HepG2 (cell line): ENCODE results near the gene MGARP. TPM values are rescaled to one million over a fixed set of nuclear protein-coding genes. Genes with fewer than 3 reads are reported as not detected.
A peak's percentile ranks its signal among the peaks of the same experiment; 100 is the strongest.

Source experiments
- ARID4A ChIP-seq: sonication (generic); formaldehyde crosslinking; IDR thresholded peaks from 2 replicates; pipeline ENCODE4 v1.5.0; 2020; ENCODE audit warnings: mild to moderate bottlenecking, missing genetic modification reagents, borderline replicate concordance
- ATF3 ChIP-seq: sonication (generic); formaldehyde crosslinking; IDR thresholded peaks from 2 replicates; pipeline ENCODE4 v1.4.0; 2020; ENCODE audit warnings: missing genetic modification reagents
- CBFB ChIP-seq: sonication (generic); formaldehyde crosslinking; IDR thresholded peaks from 2 replicates; pipeline ENCODE4 v1.4.0; 2020; ENCODE audit warnings: missing genetic modification reagents
- DNMT3B ChIP-seq: conservative IDR thresholded peaks from 2 replicates; pipeline ENCODE4 v1.6.1; 2016; ENCODE audit warnings: missing biosample characterization, control low read depth
- ELF1 ChIP-seq: sonication (generic); formaldehyde crosslinking; IDR thresholded peaks from 2 replicates; pipeline ENCODE4 v1.4.0; 2020; ENCODE audit warnings: missing genetic modification reagents
- FOXA3 ChIP-seq: IDR thresholded peaks from 2 replicates; pipeline ENCODE4 v1.6.1; 2016; ENCODE audit warnings: missing genetic modification reagents, missing compliant biosample characterization
- HDAC2 ChIP-seq: sonication (generic); formaldehyde crosslinking; IDR thresholded peaks from 2 replicates; pipeline ENCODE4 v1.4.0; 2020; ENCODE audit warnings: missing genetic modification reagents
- KLF6 ChIP-seq: IDR thresholded peaks from 2 replicates; pipeline ENCODE4 v1.8.0; 2016; ENCODE audit warnings: missing biosample characterization, missing genetic modification reagents
- MED13 ChIP-seq: sonication (generic); formaldehyde crosslinking; IDR thresholded peaks from 2 replicates; pipeline ENCODE4 v1.5.0; 2020; ENCODE audit warnings: missing genetic modification reagents
- MIXL1 ChIP-seq: IDR thresholded peaks from 2 replicates; pipeline ENCODE4 v1.6.1; 2016
- NFYC ChIP-seq: IDR thresholded peaks from 2 replicates; pipeline ENCODE4 v1.6.1; 2016; ENCODE audit warnings: missing genetic modification reagents, missing compliant biosample characterization
- SALL1 ChIP-seq: sonication (generic); formaldehyde crosslinking; IDR thresholded peaks from 2 replicates; pipeline ENCODE4 v1.8.0; 2022; ENCODE audit warnings: mild to moderate bottlenecking, missing genetic modification reagents
- SOX13 ChIP-seq, 3 experiments: fragments of 450-650 bp in 1 of 3; sonication (generic) in 1 of 3; formaldehyde crosslinking in 1 of 3; IDR thresholded peaks in 2 of 3; conservative IDR thresholded peaks in 1 of 3; 2 replicates each; pipeline versions ENCODE4 v1.5.0 to v1.6.1; 2016 to 2020; ENCODE audit warnings: antibody characterized with exemption in 1 of 3, mild to moderate bottlenecking in 1 of 3, missing compliant biosample characterization in 1 of 3, missing genetic modification reagents in 1 of 3, moderate library complexity in 1 of 3
- SOX5 ChIP-seq: IDR thresholded peaks from 2 replicates; pipeline ENCODE4 v1.6.1; 2016; ENCODE audit warnings: borderline replicate concordance
- STAT6 ChIP-seq: sonication (generic); formaldehyde crosslinking; IDR thresholded peaks from 2 replicates; pipeline ENCODE4 v1.4.0; 2020; ENCODE audit warnings: missing genetic modification reagents, mild to moderate bottlenecking, borderline replicate concordance
- USF2 ChIP-seq, 2 experiments: sonication (generic) in 1 of 2; formaldehyde crosslinking in 1 of 2; IDR thresholded peaks; 2 replicates each; pipeline versions ENCODE4 v1.5.1 to v1.6.1; 2011 to 2020; ENCODE audit warnings: borderline replicate concordance in 1 of 2, low read depth in 1 of 2, low read length in 1 of 2, mild to moderate bottlenecking in 1 of 2, missing genetic modification reagents in 1 of 2, moderate library complexity in 1 of 2
- ZMYM4 ChIP-seq: sonication (generic); formaldehyde crosslinking; IDR thresholded peaks from 2 replicates; pipeline ENCODE4 v1.8.1; 2023; ENCODE audit warnings: mild to moderate bottlenecking, missing genetic modification reagents
- ZNF333 ChIP-seq: sonication (generic); formaldehyde crosslinking; IDR thresholded peaks from 2 replicates; pipeline ENCODE4 v1.4.0; 2020; ENCODE audit warnings: mild to moderate bottlenecking, missing genetic modification reagents, borderline replicate concordance
- ZNF557 ChIP-seq: sonication (generic); formaldehyde crosslinking; IDR thresholded peaks from 2 replicates; pipeline ENCODE4 v1.4.0; 2020; ENCODE audit warnings: missing genetic modification reagents
- polyA plus RNA-seq, 8 experiments: library from polyadenylated mRNA; depleted of rRNA in 3 of 8; stranded (reverse) in 7 of 8; unstranded in 1 of 8; fragments of >200 nt; fragmentation: Illumina TruSeq in 4 of 8; extraction: Trizol in 4 of 8; gene quantifications; 2 replicates each; pipeline versions ENCODE4 v1.2.1 to v1.2.3, GENCODE V29; 2011 to 2016; ENCODE audit warnings: low read depth in 4 of 8, missing spikeins in 1 of 8, mixed read lengths in 1 of 8; ENCODE audit not compliant: insufficient read depth in 1 of 8
- total RNA-seq, 5 experiments: library from RNA; depleted of rRNA; stranded (reverse); fragments of >200 nt; fragmentation: Illumina TruSeq; extraction: Trizol; gene quantifications; 2 replicates each; pipeline ENCODE4 v1.2.3, GENCODE V29; 2016; ENCODE audit warnings: low read depth in 1 of 5

The MGARP gene
- total and polyA plus RNA-seq, 2 of the 13 experiments (the other 11 are each of a cell fraction or from before 2014, with no cell fraction given), result 0.11 to 0.13 TPM

- TF ChIP-seq STAT6, result 0 out of 2 replicates have a peak, but pooled peaks have one; percentile 43
- TF ChIP-seq FOXA3 (CRISPR knock-in tag), result peak; percentile 35; the same call in 1 of the 2 replicates
- 0 out of 2 replicates have a peak, but pooled peaks have one; percentile 41 for TF ChIP-seq MIXL1 (CRISPR knock-in tag)
- TF ChIP-seq CBFB, result 0 out of 2 replicates have a peak, but pooled peaks have one; percentile 43
- TF ChIP-seq SOX13 (IDR thresholded peaks at IDR 0.05), result no peak
- peak in 1 of 2 experiments; percentile 28; a peak in 1 of 4 replicates for TF ChIP-seq SOX13 (CRISPR knock-in tag; conservative IDR thresholded peaks at IDR 0.05 in 1 of 2, IDR thresholded peaks at IDR 0.05 in 1 of 2)
- TF ChIP-seq SOX5 (CRISPR knock-in tag), result peak; percentile 32; the same call in 1 of the 2 replicates
- peak; percentile 43; the same call in 1 of the 2 replicates for TF ChIP-seq KLF6 (CRISPR knock-in tag)
- peak; percentile 51; the same call in 1 of the 2 replicates for TF ChIP-seq ZMYM4
- TF ChIP-seq HDAC2, result peak; percentile 33; the same call in 1 of the 2 replicates
- no peak for TF ChIP-seq ATF3 (CRISPR knock-in tag)
- no peak for TF ChIP-seq ZNF557 (CRISPR knock-in tag)
- TF ChIP-seq ARID4A (CRISPR knock-in tag), result peak; percentile 41; the same call in 1 of the 2 replicates
- TF ChIP-seq MED13, result no peak
- TF ChIP-seq NFYC (CRISPR knock-in tag), result no peak
- peak; percentile 92 for TF ChIP-seq USF2 (IDR thresholded peaks at IDR 0.05; ENCODE audit: low read depth, low read length)
- peak; percentile 96; the same call in 1 of the 2 replicates for TF ChIP-seq USF2 (CRISPR knock-in tag; IDR thresholded peaks at IDR 0.05; ENCODE audit: borderline replicate concordance)
- no peak for TF ChIP-seq ZNF333 (CRISPR knock-in tag)
- TF ChIP-seq SALL1 (CRISPR knock-in tag), result peak; percentile 62
- peak; percentile 61; the same call in 1 of the 2 replicates for TF ChIP-seq ELF1 (CRISPR knock-in tag)
- 0 out of 2 replicates have a peak, but pooled peaks have one; percentile 41 for TF ChIP-seq DNMT3B
These were observed 13.3 kb downstream of the MGARP start (continued) for GRCh38 chr4:139266583-139267257.
